Mucosa of descending colon (tissue), 3 donors: ENCODE data around the gene MYO15A. TPM values are rescaled to one million over a fixed set of nuclear protein-coding genes. Genes with fewer than 3 reads are reported as not detected.

Experiments used
- ATAC-seq: fragments of 200-7000 bp; cut with Tn5 transposase; one replicate; pipeline ENCODE4 v1.9.1; 2020; ENCODE audit warnings: mild to moderate bottlenecking, moderate library complexity
- DNase-seq, 3 donors: peaks; one replicate each; pipeline ENCODE4 v3.0.0-alpha.2; 2020
- H3K36me3 ChIP-seq: fragments of 200-600 bp; one replicate; pipeline ENCODE4 v1.8.0; 2021; ENCODE audit warnings: low read depth, mild to moderate bottlenecking
- H3K4me1 ChIP-seq: fragments of 200-600 bp; one replicate; pipeline ENCODE4 v1.8.0; 2021; ENCODE audit warnings: low read depth, mild to moderate bottlenecking
- H3K4me3 ChIP-seq: fragments of 200-600 bp; one replicate; pipeline ENCODE4 v1.8.0; 2021; ENCODE audit warnings: mild to moderate bottlenecking
- H3K9me3 ChIP-seq: fragments of 200-600 bp; one replicate; pipeline ENCODE4 v1.8.0; 2021; ENCODE audit warnings: mild to moderate bottlenecking
- CTCF ChIP-seq: fragments of 200-600 bp; IDR thresholded peaks from one replicate; pipeline ENCODE4 v1.8.0; 2022; ENCODE audit warnings: antibody characterized with exemption, mild to moderate bottlenecking
- intact Hi-C, 2 donors: fragments of 100-400 bp; cut with DNase I in 1 of 2; cut with micrococcal nuclease in 1 of 2; formaldehyde crosslinking; loops; one replicate each; pipeline versions ENCODE4 v1.11.0 to v1.11.1; 2022; cut with DNase I, micrococcal nuclease
- total RNA-seq, 3 donors: library from RNA; stranded (reverse); fragmentation: NEBNext Ultra II Directional in 2 of 3; extraction: Animal tissue kit (Norgen Biotek cat#: 25700) in 2 of 3; gene quantifications; one replicate each; pipeline versions ENCODE4 v1.2.1 to v1.2.4, GENCODE V29; 2021 to 2023
- donor health status: DM: no; HTN: no; CAD: no; lungs with moderate emphysema.
- donor health status: DM: no; HTN: no; CAD: no.
- donor health status: DM: no; HTN: yes; CAD: no.

The MYO15A gene
- total RNA-seq, 3 donors from 2014 or later = 0.60 to 2.0 (median 1.2) TPM

GRCh38 chr17:18225642-18226283, 117.2 kb downstream of the MYO15A start:
- no peak for TF ChIP-seq CTCF
- no peaks in the 10 kb centered on the region for H3K36me3 ChIP-seq
- DNase-seq = peak in 2 of 3 donors; percentile 19 to 66
- peak overlapping the region; percentile 28 for H3K4me3 ChIP-seq
- H3K9me3 ChIP-seq = no peaks in the 10 kb centered on the region
- ATAC-seq = peak; percentile 3
- no peaks in the 10 kb centered on the region for H3K4me1 ChIP-seq
- intact Hi-C loops = no loop called here

GRCh38 chr17:18226284-18226945, 117.9 kb downstream of the MYO15A start:
- Histone ChIP-seq H3K4me1 (no peaks in the 10 kb centered on the region), H3K9me3 (no peaks in the 10 kb centered on the region), H3K36me3 (no peaks in the 10 kb centered on the region), H3K4me3 (no peak overlapping the region)
- TF ChIP-seq CTCF = no peak
- intact Hi-C loops = no loop called here
- peak in 1 of 3 donors; percentile 40 for DNase-seq
- ATAC-seq = peak; percentile 1

DNA sequence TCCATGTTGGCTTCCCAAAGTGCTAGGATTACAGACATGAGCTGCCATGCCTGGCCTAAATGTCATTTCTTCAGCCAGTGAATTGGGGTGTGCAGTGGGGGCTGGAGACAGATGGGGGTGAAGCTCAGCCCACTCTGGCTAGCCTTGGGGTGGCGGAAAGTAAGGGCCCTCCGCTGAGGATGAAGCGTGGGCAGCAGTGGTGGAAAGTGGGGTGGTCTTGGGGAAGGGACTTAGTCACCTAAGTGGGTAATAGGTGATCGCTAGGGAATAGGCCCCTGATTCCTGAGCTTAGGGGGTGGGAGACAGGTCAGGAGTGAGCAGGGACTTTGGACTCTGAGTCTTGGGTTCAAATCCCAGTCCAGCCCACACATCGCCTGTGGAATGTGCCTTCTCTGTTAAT, 119.1 kb downstream of the MYO15A start:
- no peak for TF ChIP-seq CTCF
- no peaks in the 10 kb centered on the region for H3K36me3 ChIP-seq
- ATAC-seq (no peak), DNase-seq (no peak)
- no peaks in the 10 kb centered on the region for H3K4me1 ChIP-seq
- intact Hi-C loops = no loop called here
- H3K4me3 ChIP-seq = no peak overlapping the region
- H3K9me3 ChIP-seq = no peaks in the 10 kb centered on the region

DNA sequence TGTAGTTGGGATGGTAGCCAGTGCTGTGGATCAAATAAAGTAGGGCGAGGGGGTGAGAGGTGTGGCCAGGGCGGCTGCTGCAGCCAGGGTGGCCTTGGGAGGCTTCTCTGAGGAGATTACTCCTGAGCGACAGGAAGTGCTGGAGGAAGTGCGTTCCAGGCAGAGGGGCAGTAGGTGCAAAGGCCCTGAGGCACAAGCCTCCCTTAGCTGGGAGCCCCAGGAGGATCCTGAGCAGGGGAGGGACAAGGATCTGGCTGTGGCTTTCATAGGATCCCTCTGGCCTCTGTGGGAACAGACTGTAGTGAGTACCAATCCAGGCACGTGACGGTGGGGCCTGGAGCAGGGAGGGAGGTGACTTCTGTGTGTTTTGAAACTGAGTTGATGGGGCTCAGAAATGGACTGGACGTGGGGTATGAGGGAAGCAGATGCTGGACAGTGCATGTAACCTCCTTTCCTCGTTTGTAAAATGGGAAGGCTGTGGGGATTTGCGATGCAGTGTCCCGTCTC, 119.7 kb downstream of the MYO15A start:
- Histone ChIP-seq H3K36me3 (no peaks in the 10 kb centered on the region), H3K4me3 (no peak overlapping the region), H3K4me1 (no peaks in the 10 kb centered on the region), H3K9me3 (no peaks in the 10 kb centered on the region)
- intact Hi-C loops = no loop called here
- no peak for ATAC-seq
- TF ChIP-seq CTCF = no peak
- DNase-seq = no peak

GRCh38 chr17:18229254-18229653, 120.7 kb downstream of the MYO15A start:
- DNase-seq (no peak), ATAC-seq (no peak)
- TF ChIP-seq CTCF = no peak
- Histone ChIP-seq H3K9me3 (no peaks in the 10 kb centered on the region), H3K4me1 (no peaks in the 10 kb centered on the region), H3K4me3 (no peak overlapping the region), H3K36me3 (no peaks in the 10 kb centered on the region)
- intact Hi-C loops = no loop called here

Other genes with a start within 250 kb of the MYO15A start
- 100 to 1,000 TPM in 1 of 3 donors, 10 to 100 TPM in 2; 67.8 to 101 (median 87.7) TPM for gene TOM1L2, start 136.4 kb upstream of the MYO15A start, total RNA-seq
- gene DRC3, start 135.9 kb upstream of the MYO15A start, total RNA-seq = 1 to 10 TPM; 1.0 to 3.3 (median 1.4) TPM
- 10 to 100 TPM; 26.0 to 33.9 (median 27.2) TPM for gene ATPAF2, start 69.6 kb upstream of the MYO15A start, total RNA-seq
- gene GID4, start 69.3 kb upstream of the MYO15A start, total RNA-seq = 10 to 100 TPM in 1 of 3 donors, 1 to 10 TPM in 2; 5.8 to 24.4 (median 5.8) TPM
- gene DRG2, start 20.8 kb upstream of the MYO15A start, total RNA-seq = 10 to 100 TPM; 28.9 to 32.8 (median 32.6) TPM
- 100 to 1,000 TPM in 1 of 3 donors, 10 to 100 TPM in 2; 70.7 to 151 (median 75.6) TPM for gene ALKBH5, start 75.1 kb downstream of the MYO15A start, total RNA-seq
- gene LLGL1, start 116.9 kb downstream of the MYO15A start, total RNA-seq = 10 to 100 TPM in 2 of 3 donors, 1 to 10 TPM in 1; 6.7 to 15.1 (median 10.3) TPM
- 100 to 1,000 TPM; 278 to 319 (median 316) TPM for gene FLII, start 150.0 kb downstream of the MYO15A start, total RNA-seq
- 10 to 100 TPM; 13.4 to 20.7 (median 16.4) TPM for gene MIEF2, start 151.9 kb downstream of the MYO15A start, total RNA-seq
- 10 to 100 TPM; 27.9 to 39.8 (median 30.1) TPM for gene TOP3A, start 206.2 kb downstream of the MYO15A start, total RNA-seq
- 10 to 100 TPM; 20.1 to 24.1 (median 21.9) TPM for gene SMCR8, start 206.5 kb downstream of the MYO15A start, total RNA-seq